K562 (cell line): ENCODE measurements around the gene LGALS13. TPM values are rescaled to one million over a fixed set of nuclear protein-coding genes. Genes with fewer than 3 reads are reported as not detected.

Experiments used
- ATAC-seq: fragments of 200-7000 bp; cut with Tn5 transposase; 3 replicates; pipeline ENCODE4 v1.9.1; 2020; ENCODE audit warnings: moderate library complexity
- BruUV-seq: library from RNA; stranded (reverse); fragments of 400-500 nt; replicated peaks from 2 replicates; lab custom pipeline; 2021; lab: Mats Ljungman, UMichigan
- CTCF ChIA-PET: fragments of 300-600 bp; formaldehyde crosslinking; extraction: SDS; loops from one replicate; lab custom pipeline; 2021; ENCODE audit warnings: low intra/inter-chr PET ratio; lab: Yijun Ruan, JAX
- POLR2A ChIA-PET: fragments of 300-600, 350-650 bp; sonication (Branson Sonifier 250); formaldehyde crosslinking; extraction: SDS; loops from one replicate; lab custom pipeline; 2021; ENCODE audit warnings: antibody characterized with exemption, inconsistent platforms; lab: Yijun Ruan, JAX
- DNase-seq, 4 experiments: peaks; one replicate each; pipeline versions ENCODE4 v3.0.0 to v3.0.0-alpha.2; 2011 to 2018; ENCODE audit warnings: low spot score in 3 of 4, mixed read lengths in 3 of 4; ENCODE audit errors: extremely low read depth in 1 of 4
- FAIRE-seq: peaks from 2 replicates; lab custom pipeline; 2011; peaks lifted over from hg19 to GRCh38; lab: Jason Lieb, UNC
- H2AFZ ChIP-seq: 2 replicates; pipeline ENCODE4 v1.6.0; 2011; ENCODE audit warnings: low read depth, low read length, control low read depth, inconsistent platforms
- H3K27ac ChIP-seq: fragments of 200-600 bp; 3 replicates; pipeline ENCODE4 v1.8.0; 2011; ENCODE audit warnings: low read depth, mild to moderate bottlenecking, control low read depth, inconsistent platforms, low read length, moderate library complexity, mixed read lengths; ENCODE audit errors: extremely low read depth
- H3K27me3 ChIP-seq, 2 experiments: fragments of 300-600 bp in 1 of 2; 2 replicates in 1 of 2; 3 replicates in 1 of 2; pipeline versions ENCODE4 v1.6.0 to v1.8.0; 2011; ENCODE audit warnings: inconsistent platforms in 2 of 2, low read length in 2 of 2, mild to moderate bottlenecking in 1 of 2, mixed read lengths in 1 of 2, moderate library complexity in 1 of 2; ENCODE audit not compliant: control insufficient read depth in 2 of 2, insufficient read depth in 2 of 2
- H3K36me3 ChIP-seq: fragments of 300-600 bp; 3 replicates; pipeline ENCODE4 v1.8.0; 2011; ENCODE audit warnings: mild to moderate bottlenecking, low read length, inconsistent platforms; ENCODE audit not compliant: control insufficient read depth, insufficient read depth
- H3K4me1 ChIP-seq, 2 experiments: fragments of 200-600 bp in 1 of 2; replicated peaks in 1 of 2; 2 replicates in 1 of 2; 3 replicates in 1 of 2; pipeline versions ENCODE4 v1.5.1 to v1.8.0; 2011; ENCODE audit warnings: inconsistent platforms in 2 of 2, low read length in 2 of 2, mild to moderate bottlenecking in 1 of 2, mixed read lengths in 1 of 2, moderate library complexity in 1 of 2; ENCODE audit not compliant: control insufficient read depth in 2 of 2, insufficient read depth in 2 of 2
- H3K4me2 ChIP-seq: 2 replicates; pipeline ENCODE4 v1.6.1; 2011; ENCODE audit warnings: low read length, control low read depth, inconsistent platforms, mixed read lengths; ENCODE audit not compliant: insufficient read depth
- H3K4me3 ChIP-seq: fragments of 200-600 bp; sonication (generic), shearing (Covaris generic); 2 replicates; pipeline ENCODE4 v1.5.1; 2016; ENCODE audit warnings: control low read depth, inconsistent platforms
- H3K79me2 ChIP-seq: fragments of 200-600 bp; 3 replicates; pipeline ENCODE4 v1.8.0; 2011; ENCODE audit warnings: low read length, inconsistent platforms; ENCODE audit not compliant: control insufficient read depth, insufficient read depth
- H3K9ac ChIP-seq, 2 experiments: 2 replicates each; pipeline versions ENCODE4 v1.6.0 to v1.6.1; 2011; ENCODE audit warnings: low read depth in 2 of 2, low read length in 2 of 2, control low read depth in 1 of 2, inconsistent platforms in 1 of 2, mild to moderate bottlenecking in 1 of 2, mixed read lengths in 1 of 2; ENCODE audit not compliant: insufficient read depth in 1 of 2
- H3K9me1 ChIP-seq: one replicate; pipeline ENCODE4 v1.6.0; 2011; ENCODE audit warnings: inconsistent platforms, mild to moderate bottlenecking, low read length, moderate library complexity; ENCODE audit not compliant: control insufficient read depth, insufficient read depth
- H3K9me3 ChIP-seq: replicated peaks from 2 replicates; pipeline ENCODE4 v1.5.1; 2011; ENCODE audit warnings: low read depth, low read length, inconsistent platforms; ENCODE audit not compliant: control insufficient read depth, insufficient read depth
- H4K20me1 ChIP-seq: replicated peaks from 2 replicates; pipeline ENCODE4 v1.6.1; 2011; ENCODE audit warnings: low read length, inconsistent platforms, mixed read lengths; ENCODE audit not compliant: control insufficient read depth, insufficient read depth
- DACH1 ChIP-seq: fragments of 450-650 bp; IDR thresholded peaks from 2 replicates; pipeline ENCODE4 v1.6.1; 2018; ENCODE audit not compliant: partially characterized antibody
- GTF2F1 ChIP-seq: IDR thresholded peaks from 2 replicates; pipeline ENCODE4 v1.6.1; 2011; ENCODE audit warnings: low read depth, low read length, improper control_type of control experiment
- KLF16 ChIP-seq: IDR thresholded peaks from 2 replicates; pipeline ENCODE4 v1.6.1; 2016; ENCODE audit warnings: antibody characterized with exemption
- PHF21A ChIP-seq: fragments of 450-650 bp; IDR thresholded peaks from 2 replicates; pipeline ENCODE4 v1.6.1; 2017; ENCODE audit warnings: low read depth, borderline replicate concordance
- SNIP1 ChIP-seq: fragments of 450-650 bp; IDR thresholded peaks from 2 replicates; pipeline ENCODE4 v1.7.1; 2017; ENCODE audit warnings: low read depth, mild to moderate bottlenecking
- ZFP30 ChIP-seq: fragments of 250-450 bp; sonication (Bioruptor Pico); IDR thresholded peaks from 2 replicates; pipeline ENCODE4 v1.8.0; 2022; ENCODE audit warnings: moderate library complexity, mild to moderate bottlenecking, inconsistent platforms, borderline replicate concordance
- ZNF311 ChIP-seq: fragments of 250-450 bp; sonication (Bioruptor Pico); IDR thresholded peaks from 2 replicates; pipeline ENCODE4 v1.4.0; 2020; ENCODE audit warnings: mild to moderate bottlenecking, moderate library complexity
- WGBS: fragments of 100-300 bp; shearing (Covaris generic); methylation state at CpG from one replicate; pipeline ENCODE4 v1.1.6; 2016; ENCODE audit warnings: low coverage, mixed read lengths; ENCODE audit not compliant: insufficient coverage; ENCODE audit errors: missing lambda C conversion rate; 5-methylcytosine and 5-hydroxymethylcytosine counted together
- in situ Hi-C: fragments of 300-500 bp; cut with MboI; formaldehyde crosslinking; loops from 4 replicates; pipeline ENCODE4 v1.15.0; 2018; ENCODE audit warnings: inconsistent platforms, mixed read lengths
- intact Hi-C: fragments of 100-400 bp; cut with micrococcal nuclease; formaldehyde crosslinking; loops from 2 replicates; pipeline ENCODE4 v1.14.2; 2022
- polyA plus RNA-seq, 8 experiments: library from polyadenylated mRNA; depleted of rRNA in 4 of 8; stranded (reverse) in 5 of 8; unstranded in 3 of 8; fragments of >200 nt; fragmentation: Nextera tagmentation in 2 of 8; fragmentation: Illumina TruSeq in 1 of 8; extraction: Ambion mirVana in 2 of 8; extraction: Trizol in 1 of 8; gene quantifications; 2 replicates each; pipeline versions ENCODE4 v1.2.1 to v1.2.3, GENCODE V29; 2011 to 2014; ENCODE audit warnings: inconsistent platforms in 1 of 8, missing spikeins in 1 of 8
- total RNA-seq, 7 experiments: library from RNA; depleted of rRNA in 6 of 7; stranded (reverse); fragments of >200 nt in 6 of 7; fragmentation: Illumina TruSeq in 2 of 7; extraction: Trizol in 2 of 7; gene quantifications; 2 replicates each; pipeline versions ENCODE4 v1.2.1 to v1.2.3, GENCODE V29; 2011 to 2021; ENCODE audit warnings: low replicate concordance in 1 of 7
- TF ChIP-seq, protein P1 (sequence below): fragments of 450-650 bp; IDR thresholded peaks from 2 replicates; pipeline ENCODE4 v1.6.1; 2017; ENCODE audit warnings: antibody characterized with exemption
- TF ChIP-seq, protein P2 (sequence below), 3 experiments: fragments of 200-800 bp in 1 of 3; fragments of 250-450 bp in 1 of 3; fragments of 450-650 bp in 1 of 3; sonication (Bioruptor Pico) in 1 of 3; sonication (Bioruptor generic) in 1 of 3; formaldehyde crosslinking in 1 of 3; IDR thresholded peaks; 2 replicates each; pipeline versions ENCODE4 v1.6.1 to v1.8.0; 2016 to 2022; ENCODE audit warnings: mild to moderate bottlenecking in 2 of 3, missing genetic modification characterization in 2 of 3, missing compliant biosample characterization in 1 of 3, moderate library complexity in 1 of 3

The LGALS13 gene
- total and polyA plus RNA-seq, 9 of the 15 experiments (the other 6 are each of a cell fraction or from before 2014, with no cell fraction given): 0.11 to 0.43 TPM; not detected in 7

DNA sequence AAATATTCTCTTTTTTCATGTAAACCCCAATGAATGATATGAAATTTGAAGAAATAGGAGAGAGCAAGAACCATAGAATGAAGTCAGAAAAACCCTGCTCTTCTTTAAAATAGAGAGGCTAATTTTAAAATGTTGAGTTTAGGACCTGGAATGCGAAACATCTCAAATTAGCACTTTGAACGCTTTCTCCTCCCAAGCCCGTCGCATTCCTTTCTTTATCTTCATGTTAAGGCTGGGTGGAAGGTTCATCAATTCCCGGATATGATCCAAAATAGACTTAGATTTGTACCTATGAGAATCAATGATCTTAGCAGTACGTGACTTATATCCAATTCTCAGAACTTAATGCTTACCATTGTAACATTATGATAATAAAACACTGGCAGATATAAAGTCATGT is 29.3 kb downstream of the LGALS13 start (continued):
- TF ChIP-seq, protein P1, sequence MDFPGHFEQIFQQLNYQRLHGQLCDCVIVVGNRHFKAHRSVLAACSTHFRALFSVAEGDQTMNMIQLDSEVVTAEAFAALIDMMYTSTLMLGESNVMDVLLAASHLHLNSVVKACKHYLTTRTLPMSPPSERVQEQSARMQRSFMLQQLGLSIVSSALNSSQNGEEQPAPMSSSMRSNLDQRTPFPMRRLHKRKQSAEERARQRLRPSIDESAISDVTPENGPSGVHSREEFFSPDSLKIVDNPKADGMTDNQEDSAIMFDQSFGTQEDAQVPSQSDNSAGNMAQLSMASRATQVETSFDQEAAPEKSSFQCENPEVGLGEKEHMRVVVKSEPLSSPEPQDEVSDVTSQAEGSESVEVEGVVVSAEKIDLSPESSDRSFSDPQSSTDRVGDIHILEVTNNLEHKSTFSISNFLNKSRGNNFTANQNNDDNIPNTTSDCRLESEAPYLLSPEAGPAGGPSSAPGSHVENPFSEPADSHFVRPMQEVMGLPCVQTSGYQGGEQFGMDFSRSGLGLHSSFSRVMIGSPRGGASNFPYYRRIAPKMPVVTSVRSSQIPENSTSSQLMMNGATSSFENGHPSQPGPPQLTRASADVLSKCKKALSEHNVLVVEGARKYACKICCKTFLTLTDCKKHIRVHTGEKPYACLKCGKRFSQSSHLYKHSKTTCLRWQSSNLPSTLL: no peak
- TF ChIP-seq DACH1: no peak
- TF ChIP-seq GTF2F1: no peak

DNA sequence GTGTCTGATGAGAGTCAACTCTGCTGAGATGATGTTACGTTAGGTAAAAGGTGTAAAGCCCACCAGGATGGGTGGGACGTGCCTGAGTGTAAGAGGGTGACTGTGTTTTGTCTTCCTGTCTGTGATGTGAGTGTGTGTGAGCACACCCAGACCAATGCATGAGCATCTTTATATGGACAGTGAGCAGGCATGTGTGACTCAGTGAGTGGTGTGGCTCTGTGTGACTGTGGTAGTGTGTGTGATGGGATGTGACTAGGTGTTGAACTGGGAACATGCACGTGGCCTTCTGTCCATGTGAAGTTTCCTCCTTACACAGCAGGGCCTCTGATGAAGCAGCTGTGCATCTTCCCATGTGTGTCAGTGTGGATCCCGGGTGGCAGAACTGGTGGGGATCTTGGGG is 35.6 kb downstream of the LGALS13 start:
- CTCF ChIA-PET: no interaction called here
- FAIRE-seq: no peak
- intact Hi-C loops: no loop called here

More for the DNA sequence above, 35.6 kb downstream of the LGALS13 start:
- BruUV-seq: no TSS peak
- H3K4me3 ChIP-seq: no peak overlapping the region
- no peaks in the 10 kb centered on the region for H3K9me3 ChIP-seq
- 0% methylated on average over 4 of the region's 4 CpGs for WGBS
- peaks cover 0 to 9% of the 10 kb centered on the region in 2 experiments; a peak in 1 of 5 replicates for H3K27me3 ChIP-seq
- H3K36me3 ChIP-seq: no peaks in the 10 kb centered on the region
- no peak overlapping the region for H2AFZ ChIP-seq
- DNase-seq: no peak
- no peaks in the 10 kb centered on the region for H3K79me2 ChIP-seq
- H3K4me1 ChIP-seq: no peaks in the 10 kb centered on the region
- ATAC-seq: no peak
- no peaks in the 10 kb centered on the region for H3K9me1 ChIP-seq
- H3K4me2 ChIP-seq: no peak overlapping the region
- H3K9ac ChIP-seq: no peak overlapping the region
- in situ Hi-C loops: no loop called here
- H3K27ac ChIP-seq: no peak overlapping the region; the same call in 2 of the 3 replicates
- POLR2A ChIA-PET: no interaction called here
- no peak for TF ChIP-seq ZFP30
- no peak for TF ChIP-seq PHF21A
- TF ChIP-seq ZNF311: no peak
- TF ChIP-seq, protein P2, sequence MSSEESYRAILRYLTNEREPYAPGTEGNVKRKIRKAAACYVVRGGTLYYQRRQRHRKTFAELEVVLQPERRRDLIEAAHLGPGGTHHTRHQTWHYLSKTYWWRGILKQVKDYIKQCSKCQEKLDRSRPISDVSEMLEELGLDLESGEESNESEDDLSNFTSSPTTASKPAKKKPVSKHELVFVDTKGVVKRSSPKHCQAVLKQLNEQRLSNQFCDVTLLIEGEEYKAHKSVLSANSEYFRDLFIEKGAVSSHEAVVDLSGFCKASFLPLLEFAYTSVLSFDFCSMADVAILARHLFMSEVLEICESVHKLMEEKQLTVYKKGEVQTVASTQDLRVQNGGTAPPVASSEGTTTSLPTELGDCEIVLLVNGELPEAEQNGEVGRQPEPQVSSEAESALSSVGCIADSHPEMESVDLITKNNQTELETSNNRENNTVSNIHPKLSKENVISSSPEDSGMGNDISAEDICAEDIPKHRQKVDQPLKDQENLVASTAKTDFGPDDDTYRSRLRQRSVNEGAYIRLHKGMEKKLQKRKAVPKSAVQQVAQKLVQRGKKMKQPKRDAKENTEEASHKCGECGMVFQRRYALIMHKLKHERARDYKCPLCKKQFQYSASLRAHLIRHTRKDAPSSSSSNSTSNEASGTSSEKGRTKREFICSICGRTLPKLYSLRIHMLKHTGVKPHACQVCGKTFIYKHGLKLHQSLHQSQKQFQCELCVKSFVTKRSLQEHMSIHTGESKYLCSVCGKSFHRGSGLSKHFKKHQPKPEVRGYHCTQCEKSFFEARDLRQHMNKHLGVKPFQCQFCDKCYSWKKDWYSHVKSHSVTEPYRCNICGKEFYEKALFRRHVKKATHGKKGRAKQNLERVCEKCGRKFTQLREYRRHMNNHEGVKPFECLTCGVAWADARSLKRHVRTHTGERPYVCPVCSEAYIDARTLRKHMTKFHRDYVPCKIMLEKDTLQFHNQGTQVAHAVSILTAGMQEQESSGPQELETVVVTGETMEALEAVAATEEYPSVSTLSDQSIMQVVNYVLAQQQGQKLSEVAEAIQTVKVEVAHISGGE (CRISPR knock-in tag; IDR thresholded peaks at IDR 0.05): no peak
- TF ChIP-seq KLF16: no peak
- TF ChIP-seq SNIP1: no peak
- H4K20me1 ChIP-seq: no peaks in the 10 kb centered on the region
